Panc1 (cell line): Measurements from ENCODE around the gene NCBP2. TPM values are rescaled to one million over a fixed set of nuclear protein-coding genes. Genes with fewer than 3 reads are reported as not detected.

Experiments used
- ATAC-seq: fragments of 200-7000 bp; cut with Tn5 transposase; 2 replicates; pipeline ENCODE4 v1.9.1; 2020; ENCODE audit warnings: mild to moderate bottlenecking, moderate library complexity
- BruUV-seq: library from RNA; stranded (reverse); fragments of 400-500 nt; replicated peaks from 2 replicates; lab custom pipeline; 2021; lab: Mats Ljungman, UMichigan
- CTCF ChIA-PET: fragments of 300-600 bp; sonication (Branson Sonifier 250); formaldehyde crosslinking; loops from one replicate; lab custom pipeline; 2022; ENCODE audit warnings: antibody characterized with exemption; lab: Charles Lee
- POLR2A ChIA-PET: fragments of 300-600 bp; sonication (Branson Sonifier 250); formaldehyde crosslinking; loops from one replicate; lab custom pipeline; 2022; ENCODE audit warnings: antibody characterized with exemption; lab: Charles Lee
- DNase-seq: peaks from one replicate; pipeline ENCODE4 v3.0.0-alpha.2; 2010; ENCODE audit warnings: low read depth, low spot score
- H3K27ac ChIP-seq: 2 replicates; pipeline ENCODE4 v1.5.1; 2011; ENCODE audit warnings: mild to moderate bottlenecking, low read length, inconsistent platforms
- H3K27me3 ChIP-seq: fragments of 200-500 bp; sonication (Bioruptor generic); 2 replicates; pipeline ENCODE4 v1.6.0; 2014; ENCODE audit warnings: low read length, inconsistent platforms; ENCODE audit not compliant: control insufficient read depth, insufficient read depth
- H3K36me3 ChIP-seq: fragments of 200-500 bp; sonication (Bioruptor generic); 2 replicates; pipeline ENCODE4 v1.5.1; 2014; ENCODE audit warnings: inconsistent platforms, mild to moderate bottlenecking, low read length, moderate library complexity; ENCODE audit not compliant: control insufficient read depth, insufficient read depth
- H3K4me1 ChIP-seq: 2 replicates; pipeline ENCODE4 v1.5.1; 2011; ENCODE audit warnings: inconsistent platforms, mild to moderate bottlenecking, low read length, moderate library complexity; ENCODE audit not compliant: control insufficient read depth, insufficient read depth
- H3K4me3 ChIP-seq, 2 experiments: 2 replicates each; pipeline ENCODE4 v1.5.1; 2011 to 2012; ENCODE audit warnings: low read depth in 2 of 2, low read length in 2 of 2, mild to moderate bottlenecking in 2 of 2, inconsistent platforms in 1 of 2, moderate library complexity in 1 of 2
- H3K9me3 ChIP-seq: fragments of 200-500 bp; sonication (Bioruptor generic); 2 replicates; pipeline ENCODE4 v1.5.1; 2014; ENCODE audit warnings: low read depth, mild to moderate bottlenecking, inconsistent platforms, low read length, moderate library complexity; ENCODE audit not compliant: control insufficient read depth, insufficient read depth
- POLR2AphosphoS5 ChIP-seq: IDR thresholded peaks from 2 replicates; pipeline ENCODE4 v1.6.1; 2012; ENCODE audit warnings: mild to moderate bottlenecking, low read depth, low read length, moderate library complexity
- SIN3A ChIP-seq: IDR thresholded peaks from 2 replicates; pipeline ENCODE4 v1.6.1; 2012; ENCODE audit warnings: low read depth, mild to moderate bottlenecking, low read length, moderate library complexity, borderline replicate concordance; ENCODE audit not compliant: insufficient read depth
- TCF7L2 ChIP-seq: IDR thresholded peaks from 2 replicates; pipeline ENCODE4 v1.6.1; 2011; ENCODE audit warnings: mild to moderate bottlenecking, low read depth, low read length, inconsistent platforms
- in situ Hi-C: cut with HindIII; loops from 2 replicates; pipeline ENCODE4 v1.10.0; 2016; ENCODE audit warnings: low sequenced_read_pairs, low pct_unique_long_range_greater_than_20kb
- intact Hi-C: fragments of 100-400 bp; cut with micrococcal nuclease; formaldehyde crosslinking; loops from one replicate; pipeline ENCODE4 v1.10.0; 2022; ENCODE audit not compliant: unreplicated experiment
- total RNA-seq: library from RNA; stranded (reverse); gene quantifications from one replicate; pipeline ENCODE4 v1.2.1, GENCODE V29; 2021; ENCODE audit not compliant: unreplicated experiment
- TF ChIP-seq, protein P1 (sequence below): fragments of 450-650 bp; IDR thresholded peaks from 2 replicates; pipeline ENCODE4 v1.5.1; 2017; ENCODE audit warnings: mild to moderate bottlenecking
- TF ChIP-seq, protein P2 (sequence below), 2 experiments: IDR thresholded peaks; 2 replicates each; pipeline ENCODE4 v1.6.1; 2011 to 2012; ENCODE audit warnings: low read depth in 2 of 2, control low read depth in 1 of 2, low read length in 1 of 2, mild to moderate bottlenecking in 1 of 2, moderate library complexity in 1 of 2; ENCODE audit not compliant: insufficient read depth in 1 of 2

The NCBP2 gene
- total RNA-seq, 1 experiment from 2014 or later, result 122 TPM

DNA sequence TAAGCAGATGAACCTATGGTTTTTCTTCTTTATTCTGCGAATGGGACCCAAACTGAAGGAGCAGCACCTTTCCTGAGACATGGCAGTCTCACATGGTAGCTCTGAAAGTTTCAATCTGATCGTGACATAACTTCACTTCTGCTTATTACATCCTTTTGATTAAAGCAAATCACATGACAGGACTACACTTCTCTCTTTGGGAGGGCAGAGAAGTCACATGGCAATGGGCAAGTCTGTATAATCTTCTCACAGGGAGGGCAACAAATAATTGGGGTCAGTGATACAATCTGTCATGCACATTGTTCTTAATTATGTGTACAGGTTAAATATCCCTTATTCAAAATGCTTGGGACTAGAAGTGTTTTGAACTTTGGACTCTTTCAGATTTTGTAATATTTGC, 21.6 kb downstream of the NCBP2 start:
- intact Hi-C loops (no loop called here), in situ Hi-C loops (no loop called here)
- CTCF ChIA-PET, result no interaction called here
- DNase-seq, result no peak
- Histone ChIP-seq H3K4me1 (no peaks in the 10 kb centered on the region), H3K27me3 (no peaks in the 10 kb centered on the region), H3K9me3 (no peaks in the 10 kb centered on the region), H3K4me3 (no peak overlapping the region), H3K27ac (no peak overlapping the region), H3K36me3 (peaks cover 8% of the 10 kb centered on the region)
- no TSS peak for BruUV-seq
- no peak for ATAC-seq
- POLR2A ChIA-PET, result no interaction called here
- TF ChIP-seq TCF7L2 (no peak), POLR2AphosphoS5 (no peak), SIN3A (no peak)
- TF ChIP-seq, protein P1, sequence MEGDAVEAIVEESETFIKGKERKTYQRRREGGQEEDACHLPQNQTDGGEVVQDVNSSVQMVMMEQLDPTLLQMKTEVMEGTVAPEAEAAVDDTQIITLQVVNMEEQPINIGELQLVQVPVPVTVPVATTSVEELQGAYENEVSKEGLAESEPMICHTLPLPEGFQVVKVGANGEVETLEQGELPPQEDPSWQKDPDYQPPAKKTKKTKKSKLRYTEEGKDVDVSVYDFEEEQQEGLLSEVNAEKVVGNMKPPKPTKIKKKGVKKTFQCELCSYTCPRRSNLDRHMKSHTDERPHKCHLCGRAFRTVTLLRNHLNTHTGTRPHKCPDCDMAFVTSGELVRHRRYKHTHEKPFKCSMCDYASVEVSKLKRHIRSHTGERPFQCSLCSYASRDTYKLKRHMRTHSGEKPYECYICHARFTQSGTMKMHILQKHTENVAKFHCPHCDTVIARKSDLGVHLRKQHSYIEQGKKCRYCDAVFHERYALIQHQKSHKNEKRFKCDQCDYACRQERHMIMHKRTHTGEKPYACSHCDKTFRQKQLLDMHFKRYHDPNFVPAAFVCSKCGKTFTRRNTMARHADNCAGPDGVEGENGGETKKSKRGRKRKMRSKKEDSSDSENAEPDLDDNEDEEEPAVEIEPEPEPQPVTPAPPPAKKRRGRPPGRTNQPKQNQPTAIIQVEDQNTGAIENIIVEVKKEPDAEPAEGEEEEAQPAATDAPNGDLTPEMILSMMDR, result no peak
- TF ChIP-seq, protein P2, sequence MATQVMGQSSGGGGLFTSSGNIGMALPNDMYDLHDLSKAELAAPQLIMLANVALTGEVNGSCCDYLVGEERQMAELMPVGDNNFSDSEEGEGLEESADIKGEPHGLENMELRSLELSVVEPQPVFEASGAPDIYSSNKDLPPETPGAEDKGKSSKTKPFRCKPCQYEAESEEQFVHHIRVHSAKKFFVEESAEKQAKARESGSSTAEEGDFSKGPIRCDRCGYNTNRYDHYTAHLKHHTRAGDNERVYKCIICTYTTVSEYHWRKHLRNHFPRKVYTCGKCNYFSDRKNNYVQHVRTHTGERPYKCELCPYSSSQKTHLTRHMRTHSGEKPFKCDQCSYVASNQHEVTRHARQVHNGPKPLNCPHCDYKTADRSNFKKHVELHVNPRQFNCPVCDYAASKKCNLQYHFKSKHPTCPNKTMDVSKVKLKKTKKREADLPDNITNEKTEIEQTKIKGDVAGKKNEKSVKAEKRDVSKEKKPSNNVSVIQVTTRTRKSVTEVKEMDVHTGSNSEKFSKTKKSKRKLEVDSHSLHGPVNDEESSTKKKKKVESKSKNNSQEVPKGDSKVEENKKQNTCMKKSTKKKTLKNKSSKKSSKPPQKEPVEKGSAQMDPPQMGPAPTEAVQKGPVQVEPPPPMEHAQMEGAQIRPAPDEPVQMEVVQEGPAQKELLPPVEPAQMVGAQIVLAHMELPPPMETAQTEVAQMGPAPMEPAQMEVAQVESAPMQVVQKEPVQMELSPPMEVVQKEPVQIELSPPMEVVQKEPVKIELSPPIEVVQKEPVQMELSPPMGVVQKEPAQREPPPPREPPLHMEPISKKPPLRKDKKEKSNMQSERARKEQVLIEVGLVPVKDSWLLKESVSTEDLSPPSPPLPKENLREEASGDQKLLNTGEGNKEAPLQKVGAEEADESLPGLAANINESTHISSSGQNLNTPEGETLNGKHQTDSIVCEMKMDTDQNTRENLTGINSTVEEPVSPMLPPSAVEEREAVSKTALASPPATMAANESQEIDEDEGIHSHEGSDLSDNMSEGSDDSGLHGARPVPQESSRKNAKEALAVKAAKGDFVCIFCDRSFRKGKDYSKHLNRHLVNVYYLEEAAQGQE (IDR thresholded peaks at IDR 0.05; ENCODE audit: insufficient read depth in 1 of 2, low read depth in 2 of 2, low read length in 1 of 2), result no peak

DNA sequence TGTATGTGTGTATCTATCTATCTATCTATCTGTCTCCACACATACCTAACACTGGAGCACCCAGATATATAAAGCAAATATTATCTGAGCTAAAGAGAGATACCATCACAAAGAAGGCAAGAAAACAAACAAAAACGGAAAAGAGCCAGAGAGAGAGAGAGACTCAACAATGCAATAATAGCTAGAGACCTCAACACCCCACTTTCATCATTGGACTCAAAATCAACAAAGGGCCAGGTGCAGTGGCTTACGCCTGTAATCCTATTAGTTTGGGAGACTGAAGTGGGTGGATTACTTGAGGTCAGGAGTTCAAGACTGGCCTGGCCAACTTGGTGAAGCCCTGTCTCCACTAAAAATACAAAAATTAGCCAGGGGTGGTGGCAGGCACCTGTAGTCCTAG, 23.4 kb downstream of the NCBP2 start:
- no TSS peak for BruUV-seq
- peaks cover 4% of the 10 kb centered on the region for H3K36me3 ChIP-seq
- H3K9me3 ChIP-seq, result no peaks in the 10 kb centered on the region
- no peak for DNase-seq
- ATAC-seq, result no peak
- in situ Hi-C loops (no loop called here), intact Hi-C loops (no loop called here)
- no peaks in the 10 kb centered on the region for H3K4me1 ChIP-seq
- CTCF ChIA-PET, result no interaction called here
- no peaks in the 10 kb centered on the region for H3K27me3 ChIP-seq
- no peak overlapping the region for H3K4me3 ChIP-seq
- POLR2A ChIA-PET, result no interaction called here
- no peak overlapping the region for H3K27ac ChIP-seq
- no peak for TF ChIP-seq POLR2AphosphoS5
- TF ChIP-seq SIN3A, result no peak
- TF ChIP-seq, protein P2 (IDR thresholded peaks at IDR 0.05; ENCODE audit: insufficient read depth in 1 of 2, low read depth in 2 of 2, low read length in 1 of 2), result no peak
- TF ChIP-seq TCF7L2, result no peak
- TF ChIP-seq, protein P1, result no peak
